Memory B cell (primary cell): ENCODE measurements around the gene SLC43A3.
"Not testable (repeated sequence)": the region's sequence is repeated elsewhere in the genome, so short reads cannot be mapped to it uniquely, and the experiment has no call there.

Experiments used
- ATAC-seq: fragments of 150-1000 bp; cut with Tn5 transposase; 2 replicates; pipeline ENCODE4 v1.10.0; 2021; ENCODE audit warnings: low read depth, mild to moderate bottlenecking, moderate library complexity
- DNase-seq, 2 donors: peaks; one replicate each; pipeline ENCODE4 v3.0.0; 2022; ENCODE audit warnings: low spot score in 2 of 2
- H3K27ac Mint-ChIP-seq: one replicate; pipeline ENCODE4 v1.8.0; 2022; ENCODE audit warnings: mild to moderate bottlenecking, moderate library complexity, mixed read lengths
- H3K27me3 Mint-ChIP-seq: one replicate; pipeline ENCODE4 v1.8.0; 2022; ENCODE audit warnings: mixed read lengths
- H3K36me3 Mint-ChIP-seq: one replicate; pipeline ENCODE4 v1.8.0; 2022; ENCODE audit warnings: mild to moderate bottlenecking, mixed read lengths
- H3K4me1 Mint-ChIP-seq: one replicate; pipeline ENCODE4 v1.8.0; 2022; ENCODE audit warnings: mixed read lengths
- H3K4me3 Mint-ChIP-seq: one replicate; pipeline ENCODE4 v1.8.0; 2022; ENCODE audit warnings: mild to moderate bottlenecking, moderate library complexity, mixed read lengths
- H3K9me3 Mint-ChIP-seq: one replicate; pipeline ENCODE4 v1.8.0; 2022; ENCODE audit warnings: mixed read lengths

Gene SLC43A3

DNA sequence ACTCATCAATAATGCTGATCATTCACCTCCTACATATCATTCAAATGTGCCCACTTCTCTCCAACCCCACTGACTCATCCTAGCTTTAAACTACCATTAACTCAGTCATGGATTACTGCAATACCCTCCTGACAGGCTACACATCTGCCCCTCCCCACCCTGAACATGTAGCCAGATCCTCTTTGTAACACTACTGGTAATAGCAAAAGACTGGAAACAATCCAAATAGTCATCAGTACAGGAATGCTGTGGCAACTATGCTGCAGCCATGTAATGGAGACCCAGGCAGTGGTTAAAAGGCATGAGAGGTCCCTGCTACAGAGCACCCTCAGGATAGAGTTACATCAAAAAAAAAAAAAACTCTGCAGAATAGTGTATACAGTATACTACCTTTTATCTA, 16.6 kb downstream of the SLC43A3 start:
- no peaks in the 10 kb centered on the region for H3K9me3 Mint-ChIP-seq
- H3K4me3 Mint-ChIP-seq: no peak overlapping the region
- ATAC-seq (no peak), DNase-seq (no peak)
- H3K4me1 Mint-ChIP-seq: no peaks in the 10 kb centered on the region
- H3K27ac Mint-ChIP-seq: no peak overlapping the region
- peaks cover 37% of the 10 kb centered on the region for H3K36me3 Mint-ChIP-seq
- no peaks in the 10 kb centered on the region for H3K27me3 Mint-ChIP-seq

DNA sequence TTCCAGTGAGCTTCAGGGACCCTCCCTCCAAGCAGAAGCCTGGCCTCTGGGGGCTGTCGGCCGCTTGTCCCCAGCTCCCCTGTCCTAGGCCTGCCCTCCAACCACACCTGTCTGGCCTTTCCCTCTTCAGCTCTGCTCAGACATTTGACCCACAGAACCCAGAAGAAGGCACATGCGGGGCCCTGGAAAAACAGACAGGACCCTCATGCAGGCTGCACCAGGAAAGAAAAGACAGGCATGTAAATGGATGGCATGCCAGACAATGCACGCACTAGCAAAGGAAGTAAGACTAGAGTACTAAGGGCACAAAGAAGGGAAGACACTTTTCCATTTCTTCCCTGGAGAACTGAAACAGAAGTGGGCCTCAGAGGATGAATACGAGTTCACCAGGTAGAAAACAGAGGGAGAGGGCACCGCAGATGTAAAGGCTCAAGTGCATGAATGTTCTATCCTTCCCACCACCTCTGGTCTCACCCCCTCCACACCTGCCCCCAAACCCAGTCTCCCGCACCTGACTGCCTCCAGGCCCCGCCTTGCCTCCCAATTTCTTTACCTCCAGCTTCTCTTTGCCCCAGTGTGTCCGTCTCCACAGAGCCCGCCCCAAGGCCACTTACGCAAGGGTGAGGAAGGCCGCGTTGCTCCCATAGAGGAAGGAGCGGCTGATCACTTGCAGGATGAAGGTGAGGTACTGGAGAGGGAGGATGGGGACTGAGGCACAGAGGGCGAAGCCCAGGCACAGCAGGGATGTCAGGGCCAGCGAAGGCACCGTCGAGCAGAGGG, 17.4 kb downstream of the SLC43A3 start:
- no peaks in the 10 kb centered on the region for H3K4me1 Mint-ChIP-seq
- no peak for ATAC-seq
- H3K27ac Mint-ChIP-seq: no peak overlapping the region
- H3K4me3 Mint-ChIP-seq: no peak overlapping the region
- peaks cover 30% of the 10 kb centered on the region for H3K36me3 Mint-ChIP-seq
- DNase-seq: no peak
- no peaks in the 10 kb centered on the region for H3K9me3 Mint-ChIP-seq
- H3K27me3 Mint-ChIP-seq: no peaks in the 10 kb centered on the region

DNA sequence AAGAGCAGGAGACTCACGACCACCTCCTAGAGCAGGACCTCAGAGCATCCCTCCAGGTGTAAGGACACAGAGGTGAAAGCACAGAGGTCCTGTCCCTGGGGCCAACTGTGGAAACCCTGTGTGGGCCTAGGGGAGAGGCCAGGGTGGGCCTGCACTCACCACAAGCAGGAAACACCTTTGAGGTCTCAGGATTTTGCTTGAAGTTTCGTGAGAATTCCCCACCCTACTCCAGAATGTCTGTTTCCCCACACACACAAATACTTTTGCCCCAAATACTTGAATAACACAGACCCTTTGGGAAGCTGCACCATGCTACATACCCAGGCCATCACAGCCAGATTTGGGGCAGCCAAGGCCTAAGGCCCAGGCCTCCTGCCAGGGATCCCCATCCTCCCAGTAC, 18.1 kb downstream of the SLC43A3 start:
- Mint-ChIP-seq H3K4me1 (peaks cover under 1% of the 10 kb centered on the region), H3K9me3 (no peaks in the 10 kb centered on the region), H3K4me3 (no peak overlapping the region), H3K27ac (no peak overlapping the region), H3K27me3 (no peaks in the 10 kb centered on the region), H3K36me3 (peaks cover 25% of the 10 kb centered on the region)
- DNase-seq: no peak
- ATAC-seq: no peak

DNA sequence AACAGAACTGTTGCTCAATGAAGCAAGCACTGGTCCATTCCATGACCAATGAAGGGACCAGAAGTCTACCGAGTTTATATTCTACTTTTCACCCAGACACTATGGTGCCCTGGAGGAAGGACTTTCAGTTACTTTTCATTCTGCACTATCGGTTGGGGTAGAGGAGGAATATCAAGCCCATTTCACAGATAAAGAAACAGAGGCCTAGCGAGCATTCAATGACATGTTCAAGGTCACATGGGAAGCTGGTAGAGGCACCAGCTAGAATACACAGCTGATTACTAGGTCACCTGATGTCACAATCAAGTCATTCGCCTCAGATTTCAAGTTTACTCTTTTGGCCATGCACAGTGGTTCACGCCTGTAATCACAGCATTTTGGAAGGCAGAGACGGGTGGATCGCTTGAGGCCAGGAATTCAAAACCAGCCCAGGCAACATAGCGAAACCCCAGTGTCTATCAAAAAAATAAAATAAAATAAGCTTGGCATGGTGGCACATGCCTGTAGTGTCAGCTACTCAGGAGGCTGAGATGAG, 18.9 kb downstream of the SLC43A3 start:
- peaks cover 3% of the 10 kb centered on the region for H3K4me1 Mint-ChIP-seq
- peaks cover 20% of the 10 kb centered on the region for H3K36me3 Mint-ChIP-seq
- DNase-seq (no peak), ATAC-seq (no peak)
- H3K27me3 Mint-ChIP-seq: no peaks in the 10 kb centered on the region
- no peak overlapping the region for H3K4me3 Mint-ChIP-seq
- H3K27ac Mint-ChIP-seq: no peak overlapping the region
- H3K9me3 Mint-ChIP-seq: peaks cover 3% of the 10 kb centered on the region

DNA sequence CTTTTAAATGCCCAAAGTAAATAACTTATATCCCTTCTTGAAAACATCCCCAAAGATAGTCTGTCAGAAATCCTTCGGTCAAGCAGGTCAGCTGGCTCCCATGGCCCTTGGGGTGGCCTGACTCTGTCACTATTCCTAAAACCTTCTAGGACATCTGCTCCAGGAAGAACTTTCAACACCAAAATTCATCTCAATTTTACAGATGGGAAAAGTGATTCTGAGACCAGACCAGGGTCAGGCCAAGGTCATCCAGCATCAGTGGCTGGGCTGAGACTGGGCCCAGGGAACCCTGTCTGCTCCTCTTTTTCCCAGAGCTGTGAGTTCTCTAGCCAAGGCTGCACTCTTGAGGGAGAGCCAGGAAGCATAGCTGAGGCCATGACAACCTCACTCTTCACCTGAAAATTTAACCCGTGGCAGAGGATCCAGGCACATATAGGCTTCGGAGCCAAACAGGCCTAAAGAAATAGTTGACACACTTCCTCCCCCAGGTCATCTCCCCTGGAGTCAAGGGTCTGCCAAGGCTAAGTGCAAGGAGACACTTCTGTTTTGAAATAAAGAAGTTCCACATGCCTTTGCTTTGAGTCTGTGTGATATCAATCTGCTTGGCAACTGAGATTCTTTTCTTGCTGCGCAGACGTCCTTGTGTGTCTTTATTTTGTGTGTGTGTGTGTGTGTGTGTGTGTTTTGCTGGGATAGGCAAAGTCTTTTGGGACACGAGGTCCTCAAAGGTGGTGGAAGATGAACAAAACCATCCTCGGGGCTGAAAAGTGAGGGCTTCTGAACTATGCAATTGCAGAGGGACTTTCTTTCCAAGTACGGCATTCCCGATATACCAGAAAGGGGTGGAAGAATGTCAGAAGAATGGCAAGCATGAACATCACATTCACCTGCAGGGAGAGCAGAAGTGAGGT, 19.7 kb downstream of the SLC43A3 start:
- DNase-seq: no peak
- no peak overlapping the region for H3K27ac Mint-ChIP-seq

DNA sequence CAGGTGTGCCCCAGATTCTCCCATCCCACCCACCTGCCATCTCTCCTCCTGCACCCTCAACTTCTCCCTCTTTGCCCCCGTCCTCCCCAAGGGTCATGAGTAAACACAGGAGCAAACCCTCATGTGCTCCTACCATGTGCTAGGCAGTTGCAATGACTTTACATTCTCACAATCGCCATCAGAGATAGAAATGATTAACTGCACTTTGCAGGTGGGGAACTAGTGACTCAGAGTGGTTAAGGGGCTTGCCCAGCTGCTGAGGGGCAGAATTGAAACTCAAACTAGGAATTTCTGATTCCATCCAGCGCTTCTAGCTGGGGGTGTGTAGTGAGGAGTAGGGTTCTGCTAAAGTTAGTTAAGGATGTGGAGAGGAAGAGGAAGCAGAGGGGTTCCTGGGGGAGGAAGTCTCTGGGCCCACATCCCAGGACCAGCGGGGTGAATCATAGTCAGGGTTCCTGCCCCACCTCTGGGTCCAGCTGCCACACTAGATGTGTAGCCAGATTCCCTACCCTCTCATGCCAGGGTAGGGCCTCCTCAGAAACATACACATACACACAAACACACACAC, 20.5 kb downstream of the SLC43A3 start:
- Mint-ChIP-seq H3K27ac (no peak overlapping the region), H3K36me3 (peaks cover 13% of the 10 kb centered on the region), H3K4me1 (peaks cover 3% of the 10 kb centered on the region), H3K9me3 (peaks cover 3% of the 10 kb centered on the region), H3K27me3 (no peaks in the 10 kb centered on the region), H3K4me3 (no peak overlapping the region)
- DNase-seq: no peak
- no peak for ATAC-seq

More for the DNA sequence above, 19.7 kb downstream of the SLC43A3 start:
- no peak overlapping the region for H3K4me3 Mint-ChIP-seq
- H3K27me3 Mint-ChIP-seq: no peaks in the 10 kb centered on the region
- H3K9me3 Mint-ChIP-seq: peaks cover 3% of the 10 kb centered on the region
- H3K36me3 Mint-ChIP-seq: peaks cover 15% of the 10 kb centered on the region
- peaks cover 3% of the 10 kb centered on the region for H3K4me1 Mint-ChIP-seq
- ATAC-seq: no peak

DNA sequence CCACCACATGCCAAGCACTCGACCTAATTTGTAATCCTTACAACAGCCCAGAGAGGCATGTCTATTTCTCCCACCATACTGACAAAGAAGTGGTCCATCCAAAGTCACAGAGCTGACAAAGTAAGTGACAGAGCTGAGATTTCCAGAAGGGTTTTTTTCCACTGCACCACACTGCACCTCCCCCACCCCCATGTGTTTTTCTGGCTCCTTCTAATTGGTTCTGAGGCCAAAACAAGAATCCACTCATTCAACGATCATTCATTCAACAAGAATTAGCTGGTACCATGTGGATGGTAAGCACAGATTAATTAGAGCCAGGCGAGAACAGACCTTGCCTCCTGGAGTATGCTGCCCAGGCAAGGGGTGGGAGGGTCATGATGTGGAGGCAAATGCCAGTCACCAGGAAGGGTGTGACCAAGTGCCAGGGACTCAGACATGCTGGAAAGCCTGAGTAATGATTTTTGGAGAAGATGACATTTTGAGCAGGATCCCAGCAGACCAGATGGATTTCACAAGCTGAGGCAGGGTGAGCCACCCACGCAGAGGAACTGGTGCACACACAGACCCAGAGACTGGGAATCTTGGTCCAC, 21.6 kb downstream of the SLC43A3 start:
- Mint-ChIP-seq H3K4me1 (peaks cover 3% of the 10 kb centered on the region), H3K27me3 (no peaks in the 10 kb centered on the region), H3K9me3 (peaks cover 3% of the 10 kb centered on the region), H3K36me3 (peaks cover 9% of the 10 kb centered on the region), H3K27ac (no peak overlapping the region), H3K4me3 (no peak overlapping the region)
- ATAC-seq: no peak
- no peak for DNase-seq

DNA sequence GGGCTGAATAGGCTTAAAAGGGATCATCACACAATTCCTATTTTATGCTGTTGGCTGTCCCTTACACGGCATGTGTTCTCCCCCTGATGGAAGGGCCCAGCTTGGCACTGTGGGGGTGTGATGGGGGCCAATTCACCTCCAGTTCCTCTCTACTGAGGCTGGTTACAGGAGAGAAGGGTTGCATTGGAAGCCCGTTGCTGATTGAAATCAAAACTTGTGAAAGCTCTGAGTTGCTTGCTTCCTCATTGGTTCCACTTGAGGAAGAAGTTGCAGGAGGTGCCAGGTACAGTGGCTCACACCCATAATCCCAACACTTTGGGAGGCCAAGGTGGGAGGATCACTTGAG, 23.1 kb downstream of the SLC43A3 start:
- Mint-ChIP-seq H3K27me3 (no peaks in the 10 kb centered on the region), H3K36me3 (peaks cover 4% of the 10 kb centered on the region), H3K4me1 (peaks cover 3% of the 10 kb centered on the region), H3K9me3 (peaks cover 3% of the 10 kb centered on the region), H3K27ac (no peak overlapping the region), H3K4me3 (no peak overlapping the region)
- no peak for ATAC-seq
- no peak for DNase-seq

- not testable (repeated sequence) for H3K36me3 Mint-ChIP-seq, ATAC-seq, H3K9me3 Mint-ChIP-seq, H3K4me1 Mint-ChIP-seq, DNase-seq, H3K4me3 Mint-ChIP-seq, H3K27me3 Mint-ChIP-seq
- peak overlapping the region; percentile 25 for H3K27ac Mint-ChIP-seq
Measured at GRCh38 chr11:57403003-57403801, 23.7 kb downstream of the SLC43A3 start.

GRCh38 chr11:57402188-57403002, 24.5 kb downstream of the SLC43A3 start:
- Mint-ChIP-seq H3K27ac (no peak overlapping the region), H3K36me3 (peaks cover under 1% of the 10 kb centered on the region)

DNA sequence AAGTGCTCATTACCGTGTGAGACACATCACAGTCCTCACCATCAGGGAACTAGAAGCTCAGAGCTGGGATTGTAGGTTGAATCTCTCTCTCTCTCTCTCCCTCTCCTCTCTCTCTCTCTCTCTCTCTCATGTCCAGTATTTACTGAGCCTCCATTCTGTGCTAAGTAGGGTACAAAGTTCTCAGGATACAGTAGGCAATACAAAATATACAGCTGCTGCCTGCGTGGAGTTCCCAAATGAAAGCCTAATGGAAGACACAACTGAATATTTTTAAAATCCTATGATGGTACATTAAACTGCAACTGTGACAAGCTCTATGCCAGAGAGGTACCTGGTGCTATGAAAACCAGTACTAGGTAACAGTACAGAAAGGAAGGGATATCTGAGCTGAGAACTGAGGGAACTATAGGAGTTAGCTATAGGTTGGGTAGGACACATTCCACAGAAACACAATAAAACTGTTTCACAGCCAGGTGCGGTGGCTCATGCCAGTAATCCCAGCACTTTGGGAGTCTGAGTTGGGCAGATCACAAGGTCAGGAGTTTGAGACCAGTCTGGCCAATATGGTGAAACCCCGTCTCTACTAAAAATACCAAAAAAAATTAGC, 26.8 kb downstream of the SLC43A3 start:
- ATAC-seq: no peak
- peaks cover 3% of the 10 kb centered on the region for H3K9me3 Mint-ChIP-seq
- H3K27me3 Mint-ChIP-seq: no peaks in the 10 kb centered on the region
- H3K4me3 Mint-ChIP-seq: no peak overlapping the region
- H3K4me1 Mint-ChIP-seq: peaks cover 3% of the 10 kb centered on the region
- H3K36me3 Mint-ChIP-seq: no peaks in the 10 kb centered on the region
- H3K27ac Mint-ChIP-seq: no peak overlapping the region
- DNase-seq: no peak

More at GRCh38 chr11:57402188-57403002, 24.5 kb downstream of the SLC43A3 start:
- no peak overlapping the region for H3K4me3 Mint-ChIP-seq
- DNase-seq (no peak), ATAC-seq (no peak)
- H3K27me3 Mint-ChIP-seq: no peaks in the 10 kb centered on the region
- peaks cover 3% of the 10 kb centered on the region for H3K4me1 Mint-ChIP-seq
- peaks cover 3% of the 10 kb centered on the region for H3K9me3 Mint-ChIP-seq

DNA sequence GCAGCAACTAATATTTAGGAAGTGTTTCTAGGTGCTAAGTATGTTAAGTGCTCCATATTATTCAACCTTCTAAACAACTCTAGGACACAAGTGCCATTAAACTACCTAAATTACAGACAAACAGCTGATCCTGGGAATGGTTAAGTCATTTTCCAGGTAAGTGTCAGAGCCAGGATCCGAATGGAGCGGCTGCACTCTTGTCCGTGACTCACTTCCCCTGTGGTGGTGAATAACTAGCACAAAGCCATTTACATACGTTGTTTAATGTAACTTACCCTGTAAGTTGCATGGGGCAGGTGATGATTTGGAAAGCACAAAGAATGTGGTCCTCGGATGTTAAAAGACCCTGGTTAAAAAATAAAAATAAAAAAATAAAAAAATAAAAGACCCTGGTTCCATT, 27.7 kb downstream of the SLC43A3 start:
- no peak overlapping the region for H3K4me3 Mint-ChIP-seq
- peaks cover 3% of the 10 kb centered on the region for H3K9me3 Mint-ChIP-seq
- H3K27me3 Mint-ChIP-seq: no peaks in the 10 kb centered on the region
- DNase-seq (no peak), ATAC-seq (no peak)
- H3K4me1 Mint-ChIP-seq: peaks cover 3% of the 10 kb centered on the region
- no peak overlapping the region for H3K27ac Mint-ChIP-seq
- H3K36me3 Mint-ChIP-seq: no peaks in the 10 kb centered on the region
